MM.1S (cell line): ENCODE data around the gene LCN15.

Experiments
- EZH2phosphoT487 ChIP-seq: fragments of 300-600 bp; sonication (generic); IDR thresholded peaks from 2 replicates; pipeline ENCODE4 v1.6.1; 2018; ENCODE audit warnings: antibody characterized with exemption, low read length
- TF ChIP-seq, protein P1 (sequence below): fragments of 300-600 bp; sonication (generic); IDR thresholded peaks from 2 replicates; pipeline ENCODE4 v1.5.1; 2016; ENCODE audit warnings: antibody characterized with exemption, low read length, mixed read lengths

DNA sequence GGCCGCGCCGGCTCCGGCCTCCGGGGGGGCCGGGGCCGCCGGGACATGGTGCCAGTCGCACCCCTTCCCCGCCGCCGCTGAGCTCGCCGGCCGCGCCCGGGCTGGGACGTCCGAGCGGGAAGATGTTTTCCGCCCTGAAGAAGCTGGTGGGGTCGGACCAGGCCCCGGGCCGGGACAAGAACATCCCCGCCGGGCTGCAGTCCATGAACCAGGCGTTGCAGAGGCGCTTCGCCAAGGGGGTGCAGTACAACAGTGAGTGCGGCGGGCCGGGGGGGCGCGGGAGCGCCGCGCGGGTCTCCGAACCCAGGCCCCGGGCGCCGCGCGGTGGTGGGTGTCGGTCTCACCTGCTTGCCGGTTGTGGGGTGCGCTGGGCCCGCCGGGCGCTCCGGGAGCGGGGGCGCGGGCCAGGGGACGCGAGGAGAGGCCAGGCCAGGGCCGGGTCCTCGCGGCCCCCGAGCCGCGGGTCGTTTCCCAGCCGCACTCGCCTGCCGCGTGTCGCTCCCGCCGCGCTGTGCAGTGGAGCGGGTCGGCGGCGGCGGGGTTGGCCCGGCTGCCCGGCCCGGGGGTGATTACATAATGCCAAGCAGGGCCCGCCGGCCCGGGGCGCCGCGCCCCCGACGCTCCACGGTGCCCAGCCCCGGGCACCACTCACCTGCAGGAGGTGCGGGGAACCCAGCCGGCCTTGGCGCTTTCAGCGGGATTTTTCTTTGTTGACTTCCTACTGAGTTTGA is 43.9 kb upstream of the LCN15 start:
- TF ChIP-seq, protein P1, sequence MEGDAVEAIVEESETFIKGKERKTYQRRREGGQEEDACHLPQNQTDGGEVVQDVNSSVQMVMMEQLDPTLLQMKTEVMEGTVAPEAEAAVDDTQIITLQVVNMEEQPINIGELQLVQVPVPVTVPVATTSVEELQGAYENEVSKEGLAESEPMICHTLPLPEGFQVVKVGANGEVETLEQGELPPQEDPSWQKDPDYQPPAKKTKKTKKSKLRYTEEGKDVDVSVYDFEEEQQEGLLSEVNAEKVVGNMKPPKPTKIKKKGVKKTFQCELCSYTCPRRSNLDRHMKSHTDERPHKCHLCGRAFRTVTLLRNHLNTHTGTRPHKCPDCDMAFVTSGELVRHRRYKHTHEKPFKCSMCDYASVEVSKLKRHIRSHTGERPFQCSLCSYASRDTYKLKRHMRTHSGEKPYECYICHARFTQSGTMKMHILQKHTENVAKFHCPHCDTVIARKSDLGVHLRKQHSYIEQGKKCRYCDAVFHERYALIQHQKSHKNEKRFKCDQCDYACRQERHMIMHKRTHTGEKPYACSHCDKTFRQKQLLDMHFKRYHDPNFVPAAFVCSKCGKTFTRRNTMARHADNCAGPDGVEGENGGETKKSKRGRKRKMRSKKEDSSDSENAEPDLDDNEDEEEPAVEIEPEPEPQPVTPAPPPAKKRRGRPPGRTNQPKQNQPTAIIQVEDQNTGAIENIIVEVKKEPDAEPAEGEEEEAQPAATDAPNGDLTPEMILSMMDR: no peak
- no peak for TF ChIP-seq EZH2phosphoT487
